H9 (cell line): Measurements from ENCODE around the gene CCR2. TPM values are rescaled to one million over a fixed set of nuclear protein-coding genes. Genes with fewer than 3 reads are reported as not detected.

Experiments used
- DNase-seq: peaks from one replicate; pipeline ENCODE4 v3.0.0-alpha.2; 2017
- H2AFZ ChIP-seq: one replicate; pipeline ENCODE4 v1.6.1; 2013; ENCODE audit warnings: mild to moderate bottlenecking, low read length, control low read depth, moderate library complexity
- H2AK5ac ChIP-seq: 2 replicates; pipeline ENCODE4 v1.6.1; 2013; ENCODE audit warnings: low read length, control low read depth, mixed read lengths; ENCODE audit not compliant: insufficient read length
- H2BK120ac ChIP-seq: one replicate; pipeline ENCODE4 v1.6.1; 2013; ENCODE audit warnings: low read depth, mild to moderate bottlenecking, low read length, control low read depth, inconsistent platforms; ENCODE audit not compliant: poor library complexity, severe bottlenecking
- H2BK12ac ChIP-seq: 2 replicates; pipeline ENCODE4 v1.6.1; 2013; ENCODE audit warnings: low read length, control low read depth, mixed read lengths, low read depth; ENCODE audit not compliant: insufficient read length
- H2BK15ac ChIP-seq: 2 replicates; pipeline ENCODE4 v1.6.1; 2013; ENCODE audit warnings: low read depth, low read length, control low read depth
- H2BK20ac ChIP-seq: one replicate; pipeline ENCODE4 v1.6.1; 2013; ENCODE audit warnings: low read depth, mild to moderate bottlenecking, low read length, control low read depth, inconsistent platforms; ENCODE audit not compliant: poor library complexity, severe bottlenecking
- H2BK5ac ChIP-seq: 2 replicates; pipeline ENCODE4 v1.6.1; 2013; ENCODE audit warnings: low read length, control low read depth, mixed read lengths; ENCODE audit not compliant: insufficient read length
- H3K14ac ChIP-seq: 2 replicates; pipeline ENCODE4 v1.6.1; 2013; ENCODE audit warnings: low read length, control low read depth; ENCODE audit not compliant: insufficient read depth
- H3K18ac ChIP-seq: 2 replicates; pipeline ENCODE4 v1.6.1; 2013; ENCODE audit warnings: low read depth, mild to moderate bottlenecking, mixed read lengths, low read length, control low read depth; ENCODE audit not compliant: insufficient read length
- H3K23ac ChIP-seq: 2 replicates; pipeline ENCODE4 v1.6.1; 2013; ENCODE audit warnings: low read length, control low read depth, mixed read lengths, low read depth; ENCODE audit not compliant: insufficient read length
- H3K23me2 ChIP-seq: 2 replicates; pipeline ENCODE4 v1.6.1; 2013; ENCODE audit warnings: low read depth, mild to moderate bottlenecking, mixed read lengths, low read length, control low read depth; ENCODE audit not compliant: insufficient read length, poor library complexity, severe bottlenecking
- H3K27ac ChIP-seq: 2 replicates; pipeline ENCODE4 v1.5.1; 2013; ENCODE audit warnings: low read length, control low read depth, mixed read lengths, low read depth; ENCODE audit not compliant: insufficient read length
- H3K27me3 ChIP-seq: 2 replicates; pipeline ENCODE4 v1.6.1; 2013; ENCODE audit warnings: low read length, control low read depth, inconsistent platforms; ENCODE audit not compliant: insufficient read depth
- H3K4ac ChIP-seq: 2 replicates; pipeline ENCODE4 v1.6.1; 2013; ENCODE audit warnings: low read depth, mild to moderate bottlenecking, control low read depth, inconsistent platforms, low read length, moderate library complexity
- H3K4me1 ChIP-seq: 2 replicates; pipeline ENCODE4 v1.6.1; 2013; ENCODE audit warnings: low read length, control low read depth, inconsistent platforms; ENCODE audit not compliant: insufficient read depth
- H3K4me2 ChIP-seq: 2 replicates; pipeline ENCODE4 v1.6.1; 2013; ENCODE audit warnings: low read length, control low read depth, mixed read lengths; ENCODE audit not compliant: insufficient read length, insufficient read depth
- H3K56ac ChIP-seq: 2 replicates; pipeline ENCODE4 v1.6.1; 2013; ENCODE audit warnings: low read depth, mild to moderate bottlenecking, mixed read lengths, low read length, control low read depth; ENCODE audit not compliant: insufficient read length
- H3K79me1 ChIP-seq: 2 replicates; pipeline ENCODE4 v1.6.1; 2013; ENCODE audit warnings: low read depth, mild to moderate bottlenecking, moderate library complexity, low read length, control low read depth, inconsistent platforms; ENCODE audit not compliant: insufficient read depth, poor library complexity, severe bottlenecking
- H3K79me2 ChIP-seq: 2 replicates; pipeline ENCODE4 v1.6.1; 2013; ENCODE audit warnings: low read length, control low read depth, inconsistent platforms; ENCODE audit not compliant: insufficient read depth
- H3K9ac ChIP-seq: 2 replicates; pipeline ENCODE4 v1.6.1; 2013; ENCODE audit warnings: low read length, control low read depth, mixed read lengths; ENCODE audit not compliant: insufficient read length; ENCODE audit errors: extremely low read depth
- H3K9me3 ChIP-seq: one replicate; pipeline ENCODE4 v1.6.1; 2013; ENCODE audit warnings: low read depth, low read length, inconsistent platforms; ENCODE audit not compliant: control insufficient read depth
- H3T11ph ChIP-seq: one replicate; pipeline ENCODE4 v1.6.1; 2013; ENCODE audit warnings: mild to moderate bottlenecking, low read length, control low read depth, inconsistent platforms
- H4K20me1 ChIP-seq: one replicate; pipeline ENCODE4 v1.6.1; 2013; ENCODE audit not compliant: control insufficient read depth, insufficient read length, insufficient read depth
- H4K5ac ChIP-seq: 2 replicates; pipeline ENCODE4 v1.6.1; 2013; ENCODE audit warnings: low read depth, mild to moderate bottlenecking, mixed read lengths, low read length, control low read depth; ENCODE audit not compliant: insufficient read length
- H4K8ac ChIP-seq: replicated peaks from 2 replicates; pipeline ENCODE4 v1.6.1; 2013; ENCODE audit warnings: low read length, control low read depth, mixed read lengths, low read depth; ENCODE audit not compliant: insufficient read length
- H4K91ac ChIP-seq: 2 replicates; pipeline ENCODE4 v1.6.1; 2013; ENCODE audit warnings: low read depth, mild to moderate bottlenecking, moderate library complexity, mixed read lengths, low read length, control low read depth; ENCODE audit not compliant: insufficient read length
- H3K27ac Mint-ChIP-seq, 3 experiments: 2 replicates in 2 of 3; 3 replicates in 1 of 3; pipeline ENCODE4 v1.8.0; 2020 to 2021; ENCODE audit warnings: mixed read lengths in 3 of 3, mild to moderate bottlenecking in 1 of 3, moderate library complexity in 1 of 3
- H3K27me3 Mint-ChIP-seq: 2 replicates; pipeline ENCODE4 v1.8.0; 2021; ENCODE audit warnings: low read depth, mild to moderate bottlenecking, moderate library complexity, mixed read lengths
- H3K36me3 Mint-ChIP-seq, 3 experiments: 2 replicates in 2 of 3; 3 replicates in 1 of 3; pipeline ENCODE4 v1.8.0; 2020 to 2021; ENCODE audit warnings: low read depth in 3 of 3, mixed read lengths in 3 of 3; ENCODE audit not compliant: insufficient read depth in 1 of 3
- H3K4me1 Mint-ChIP-seq, 2 experiments: 2 replicates each; pipeline ENCODE4 v1.8.0; 2020; ENCODE audit warnings: mixed read lengths in 2 of 2
- H3K4me3 Mint-ChIP-seq, 2 experiments: 2 replicates in 1 of 2; 3 replicates in 1 of 2; pipeline ENCODE4 v1.8.0; 2020 to 2021; ENCODE audit warnings: mild to moderate bottlenecking in 2 of 2, mixed read lengths in 2 of 2, moderate library complexity in 1 of 2
- H3K9me3 Mint-ChIP-seq, 2 experiments: 2 replicates in 1 of 2; 3 replicates in 1 of 2; pipeline ENCODE4 v1.8.0; 2020; ENCODE audit warnings: mild to moderate bottlenecking in 2 of 2, mixed read lengths in 2 of 2, moderate library complexity in 1 of 2
- total RNA-seq: library from RNA; stranded (reverse); gene quantifications from 2 replicates; pipeline ENCODE4 v1.2.1, GENCODE V29; 2021
- TF ChIP-seq, protein P1 (sequence below): fragments of 200-600 bp; sonication (generic); conservative IDR thresholded peaks from 3 replicates; pipeline ENCODE4 v1.8.0; 2021; ENCODE audit warnings: antibody characterized with exemption, mild to moderate bottlenecking

CCR2 gene
- total RNA-seq, 1 experiment from 2014 or later, result not detected

DNA sequence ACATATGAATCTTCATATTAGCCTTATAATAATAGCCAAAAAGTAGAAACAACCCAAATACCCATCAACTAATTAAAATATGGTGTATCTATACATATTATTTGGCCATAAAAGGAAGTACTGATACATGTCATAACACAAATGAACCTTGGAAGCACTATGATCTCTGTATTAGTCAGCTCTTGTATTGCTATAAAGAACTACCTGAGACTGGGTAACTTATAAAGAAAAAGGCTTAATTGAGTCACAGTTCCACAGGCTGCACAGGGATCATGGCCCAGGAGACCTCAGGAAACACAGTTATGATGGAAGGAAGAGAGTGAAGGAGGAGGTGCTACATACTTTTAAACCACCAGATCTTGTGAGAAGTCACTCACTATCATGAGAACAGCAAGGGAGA lies 16.0 kb upstream of the CCR2 start:
- Histone ChIP-seq H4K5ac (no peak overlapping the region), H2BK12ac (no peak overlapping the region), H3K18ac (no peak overlapping the region), H3K14ac (no peak overlapping the region), H3K23ac (no peak overlapping the region), H3K4ac (no peak overlapping the region), H2BK120ac (no peak overlapping the region), H3T11ph (no peak overlapping the region), H3K27me3 (no peaks in the 10 kb centered on the region), H4K91ac (no peak overlapping the region), H3K79me1 (no peaks in the 10 kb centered on the region), H4K8ac (no peak overlapping the region), H3K27ac (no peak overlapping the region), H2AK5ac (no peak overlapping the region), H3K4me2 (no peak overlapping the region), H3K79me2 (no peaks in the 10 kb centered on the region), H2AFZ (no peak overlapping the region), H2BK20ac (no peak overlapping the region), H3K56ac (no peak overlapping the region), H3K23me2 (no peaks in the 10 kb centered on the region), H4K20me1 (no peaks in the 10 kb centered on the region), H2BK5ac (no peak overlapping the region), H3K4me1 (no peaks in the 10 kb centered on the region), H3K9me3 (peaks cover 11% of the 10 kb centered on the region), H3K9ac (no peak overlapping the region), H2BK15ac (no peak overlapping the region)
- Mint-ChIP-seq H3K9me3 (peaks cover 27 to 40% of the 10 kb centered on the region in 2 experiments), H3K36me3 (peaks cover 6 to 14% (median 9%) of the 10 kb centered on the region in 3 experiments; a peak in 6 of 7 replicates), H3K27me3 (0 out of 2 replicates have a peak, but pooled peaks cover 3% of the 10 kb centered on the region), H3K4me3 (no peak overlapping the region), H3K27ac (no peak overlapping the region), H3K4me1 (no peaks in the 10 kb centered on the region)
- TF ChIP-seq, protein P1, sequence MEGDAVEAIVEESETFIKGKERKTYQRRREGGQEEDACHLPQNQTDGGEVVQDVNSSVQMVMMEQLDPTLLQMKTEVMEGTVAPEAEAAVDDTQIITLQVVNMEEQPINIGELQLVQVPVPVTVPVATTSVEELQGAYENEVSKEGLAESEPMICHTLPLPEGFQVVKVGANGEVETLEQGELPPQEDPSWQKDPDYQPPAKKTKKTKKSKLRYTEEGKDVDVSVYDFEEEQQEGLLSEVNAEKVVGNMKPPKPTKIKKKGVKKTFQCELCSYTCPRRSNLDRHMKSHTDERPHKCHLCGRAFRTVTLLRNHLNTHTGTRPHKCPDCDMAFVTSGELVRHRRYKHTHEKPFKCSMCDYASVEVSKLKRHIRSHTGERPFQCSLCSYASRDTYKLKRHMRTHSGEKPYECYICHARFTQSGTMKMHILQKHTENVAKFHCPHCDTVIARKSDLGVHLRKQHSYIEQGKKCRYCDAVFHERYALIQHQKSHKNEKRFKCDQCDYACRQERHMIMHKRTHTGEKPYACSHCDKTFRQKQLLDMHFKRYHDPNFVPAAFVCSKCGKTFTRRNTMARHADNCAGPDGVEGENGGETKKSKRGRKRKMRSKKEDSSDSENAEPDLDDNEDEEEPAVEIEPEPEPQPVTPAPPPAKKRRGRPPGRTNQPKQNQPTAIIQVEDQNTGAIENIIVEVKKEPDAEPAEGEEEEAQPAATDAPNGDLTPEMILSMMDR, result no peak
- no peak for DNase-seq
